ENCODE data around the gene KCNAB2.

KCNAB2 gene

DNA sequence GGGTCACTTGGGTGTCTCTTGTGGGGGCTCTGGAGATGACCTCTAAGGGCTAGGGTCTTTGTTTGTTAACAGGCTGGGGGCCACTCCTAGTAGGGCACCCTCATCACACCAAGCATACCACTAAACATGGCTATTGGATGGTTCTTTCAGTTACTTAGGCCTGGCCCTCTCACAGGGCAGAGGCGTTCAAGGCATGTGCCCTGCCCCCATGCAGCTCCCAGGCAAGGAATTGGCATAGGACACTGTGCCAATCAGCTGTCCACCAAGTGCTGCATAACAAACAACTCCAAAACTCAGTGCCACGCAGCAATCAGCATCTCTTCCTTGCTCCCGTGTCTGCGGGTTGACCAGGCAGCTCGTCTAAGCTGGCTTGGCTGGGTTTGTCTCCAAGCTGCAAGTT, 2.1 kb upstream of the KCNAB2 start:
- Histone ChIP-seq H3K27me3 (ENCODE audit: control insufficient read depth, insufficient read depth, low read length) (no peaks in the 10 kb centered on the region), H2AFZ (no peak overlapping the region), H3K4me1 (no peaks in the 10 kb centered on the region), H3K27ac (no peak overlapping the region), H3K9me3 (ENCODE audit: control insufficient read depth, low read length) (no peaks in the 10 kb centered on the region), H3K4me2 (ENCODE audit: low read length) (no peak overlapping the region), H3K4me3 (ENCODE audit: low read depth, low read length) (no peak overlapping the region), H3K36me3 (ENCODE audit: control insufficient read depth, insufficient read depth, low read length) (no peaks in the 10 kb centered on the region), H3K9ac (no peak overlapping the region), H3K79me2 (no peaks in the 10 kb centered on the region)
- TF ChIP-seq, protein P1, sequence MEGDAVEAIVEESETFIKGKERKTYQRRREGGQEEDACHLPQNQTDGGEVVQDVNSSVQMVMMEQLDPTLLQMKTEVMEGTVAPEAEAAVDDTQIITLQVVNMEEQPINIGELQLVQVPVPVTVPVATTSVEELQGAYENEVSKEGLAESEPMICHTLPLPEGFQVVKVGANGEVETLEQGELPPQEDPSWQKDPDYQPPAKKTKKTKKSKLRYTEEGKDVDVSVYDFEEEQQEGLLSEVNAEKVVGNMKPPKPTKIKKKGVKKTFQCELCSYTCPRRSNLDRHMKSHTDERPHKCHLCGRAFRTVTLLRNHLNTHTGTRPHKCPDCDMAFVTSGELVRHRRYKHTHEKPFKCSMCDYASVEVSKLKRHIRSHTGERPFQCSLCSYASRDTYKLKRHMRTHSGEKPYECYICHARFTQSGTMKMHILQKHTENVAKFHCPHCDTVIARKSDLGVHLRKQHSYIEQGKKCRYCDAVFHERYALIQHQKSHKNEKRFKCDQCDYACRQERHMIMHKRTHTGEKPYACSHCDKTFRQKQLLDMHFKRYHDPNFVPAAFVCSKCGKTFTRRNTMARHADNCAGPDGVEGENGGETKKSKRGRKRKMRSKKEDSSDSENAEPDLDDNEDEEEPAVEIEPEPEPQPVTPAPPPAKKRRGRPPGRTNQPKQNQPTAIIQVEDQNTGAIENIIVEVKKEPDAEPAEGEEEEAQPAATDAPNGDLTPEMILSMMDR (IDR thresholded peaks at IDR 0.05) = no peak

DNA sequence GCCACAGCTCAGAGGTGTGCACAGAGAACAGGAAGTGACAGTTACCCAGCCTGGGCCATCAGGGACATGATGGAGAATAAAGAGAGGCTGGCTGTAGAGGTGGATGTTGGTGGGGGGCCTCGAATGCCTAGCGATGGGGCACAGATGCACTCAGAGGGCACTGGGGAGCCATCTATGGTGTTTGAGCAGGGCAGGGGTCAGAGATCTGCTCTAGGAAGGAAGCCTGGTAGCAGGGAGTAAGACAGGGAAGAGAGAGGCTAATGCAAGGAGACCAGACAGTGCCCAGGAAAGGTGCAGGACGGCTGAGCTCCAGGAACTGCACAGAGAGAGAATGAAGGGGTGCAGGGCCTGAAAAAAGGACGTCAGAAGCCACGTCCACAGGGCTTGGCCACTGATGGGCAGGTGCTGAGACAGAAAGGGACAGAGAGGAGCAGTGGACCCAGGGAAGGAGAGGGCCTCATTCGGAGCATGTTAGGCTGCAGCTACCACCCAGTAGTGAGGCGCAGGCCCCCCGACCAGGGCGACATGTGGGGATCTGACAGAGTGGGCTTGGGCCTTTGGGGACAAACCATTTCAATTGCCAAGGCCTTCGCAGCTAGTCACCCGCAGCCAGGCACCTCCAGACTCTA, 1.1 kb upstream of the KCNAB2 start:
- H3K27me3 ChIP-seq (ENCODE audit: control insufficient read depth, insufficient read depth, low read length) = no peaks in the 10 kb centered on the region
- no peak overlapping the region for H2AFZ ChIP-seq
- no peaks in the 10 kb centered on the region for H3K36me3 ChIP-seq (ENCODE audit: control insufficient read depth, insufficient read depth, low read length)
- H3K4me3 ChIP-seq (ENCODE audit: low read depth, low read length) = no peak overlapping the region
- no peaks in the 10 kb centered on the region for H3K79me2 ChIP-seq
- no peak overlapping the region for H3K27ac ChIP-seq
- TF ChIP-seq, protein P1 (IDR thresholded peaks at IDR 0.05) = no peak
- H3K9me3 ChIP-seq (ENCODE audit: control insufficient read depth, low read length) = no peaks in the 10 kb centered on the region
- H3K4me1 ChIP-seq = no peaks in the 10 kb centered on the region
- H3K4me2 ChIP-seq (ENCODE audit: low read length) = no peak overlapping the region
- no peak overlapping the region for H3K9ac ChIP-seq

DNA sequence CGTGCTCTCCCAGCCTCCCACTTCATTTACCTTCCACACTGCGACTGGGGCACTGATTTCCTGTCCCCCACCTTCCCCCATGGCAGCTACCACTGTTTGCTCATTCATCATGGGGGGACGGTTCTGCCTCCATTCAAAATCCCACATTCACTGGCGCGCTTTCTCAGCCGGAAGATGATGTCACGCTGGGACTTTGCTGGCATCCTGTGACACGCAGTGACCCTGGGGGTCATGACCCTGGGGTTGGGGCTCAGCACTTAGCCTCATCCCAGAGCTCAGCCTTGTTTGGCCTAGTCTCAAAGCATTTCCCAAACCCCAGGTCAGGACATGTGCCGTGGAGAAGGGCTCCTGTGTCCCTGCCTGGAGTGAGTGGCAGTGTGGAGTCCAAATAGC, 582 bp upstream of the KCNAB2 start:
- no peaks in the 10 kb centered on the region for H3K79me2 ChIP-seq
- TF ChIP-seq, protein P1 (IDR thresholded peaks at IDR 0.05) = no peak
- H3K36me3 ChIP-seq (ENCODE audit: control insufficient read depth, insufficient read depth, low read length) = no peaks in the 10 kb centered on the region
- H3K4me1 ChIP-seq = no peaks in the 10 kb centered on the region
- no peaks in the 10 kb centered on the region for H3K9me3 ChIP-seq (ENCODE audit: control insufficient read depth, low read length)
- no peak overlapping the region for H3K4me2 ChIP-seq (ENCODE audit: low read length)
- no peaks in the 10 kb centered on the region for H3K27me3 ChIP-seq (ENCODE audit: control insufficient read depth, insufficient read depth, low read length)
- no peak overlapping the region for H3K4me3 ChIP-seq (ENCODE audit: low read depth, low read length)
- no peak overlapping the region for H3K9ac ChIP-seq
- no peak overlapping the region for H2AFZ ChIP-seq
- no peak overlapping the region for H3K27ac ChIP-seq

DNA sequence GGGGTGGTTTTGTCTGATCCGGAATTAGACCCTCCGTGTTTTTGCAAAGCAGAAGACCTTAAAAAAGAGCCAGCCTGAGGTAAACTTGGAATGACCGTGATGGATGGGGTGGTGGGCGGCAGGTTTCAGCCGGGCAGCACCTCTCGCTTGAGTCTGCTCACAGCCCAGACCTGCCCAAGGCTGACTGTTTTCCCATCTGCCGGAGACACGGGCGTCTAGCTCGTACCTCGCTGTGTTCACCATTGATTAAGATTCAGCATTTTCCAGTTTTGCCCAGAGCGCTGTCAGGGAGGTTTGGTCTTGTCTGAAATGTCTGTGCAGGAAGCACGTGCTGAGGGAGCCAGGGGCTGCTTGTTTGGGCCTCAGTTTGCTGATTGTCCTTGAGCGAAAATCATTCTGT, 591 bp downstream of the KCNAB2 start:
- no peak overlapping the region for H2AFZ ChIP-seq
- no peaks in the 10 kb centered on the region for H3K36me3 ChIP-seq (ENCODE audit: control insufficient read depth, insufficient read depth, low read length)
- H3K9ac ChIP-seq = no peak overlapping the region
- no peak overlapping the region for H3K27ac ChIP-seq
- H3K27me3 ChIP-seq (ENCODE audit: control insufficient read depth, insufficient read depth, low read length) = no peaks in the 10 kb centered on the region
- no peak overlapping the region for H3K4me3 ChIP-seq (ENCODE audit: low read depth, low read length)
- H3K9me3 ChIP-seq (ENCODE audit: control insufficient read depth, low read length) = no peaks in the 10 kb centered on the region
- no peak overlapping the region for H3K4me2 ChIP-seq (ENCODE audit: low read length)
- no peaks in the 10 kb centered on the region for H3K79me2 ChIP-seq
- no peaks in the 10 kb centered on the region for H3K4me1 ChIP-seq
- TF ChIP-seq, protein P1 (IDR thresholded peaks at IDR 0.05) = no peak

DNA sequence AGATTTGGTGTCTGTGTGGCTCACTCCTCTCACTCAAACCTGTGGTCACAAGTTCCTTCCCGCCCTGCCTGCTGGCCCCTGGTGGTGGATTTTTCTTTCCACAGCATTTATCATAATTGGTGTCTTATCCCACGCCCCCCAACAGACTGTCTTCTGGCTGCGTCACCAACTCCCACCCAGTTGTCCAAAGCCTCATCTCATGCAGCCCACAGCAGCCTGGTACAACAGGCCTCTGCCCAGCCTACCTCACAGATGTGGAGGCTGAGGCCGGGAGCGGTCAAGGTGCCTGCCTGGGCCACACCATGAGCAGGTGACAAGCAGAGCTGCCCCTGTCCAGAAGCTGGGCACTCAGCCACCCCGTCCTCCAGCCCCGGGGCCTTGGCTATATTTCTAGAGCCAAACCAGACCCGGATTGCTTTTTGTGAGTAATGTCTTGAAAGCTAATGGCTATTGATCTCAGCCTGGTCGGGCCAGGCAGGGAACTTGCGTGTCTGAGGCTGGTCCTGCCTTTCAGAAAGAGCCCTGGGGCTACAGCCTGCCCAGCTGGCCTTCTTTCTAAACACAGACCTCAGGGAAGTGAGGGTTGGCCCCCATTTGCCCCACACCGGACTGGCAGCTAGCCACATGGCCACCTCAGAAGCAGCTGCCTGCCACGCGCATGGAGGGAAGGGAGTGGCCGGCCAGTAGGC, 2.6 kb downstream of the KCNAB2 start:
- no peak overlapping the region for H3K4me2 ChIP-seq (ENCODE audit: low read length)
- no peaks in the 10 kb centered on the region for H3K27me3 ChIP-seq (ENCODE audit: control insufficient read depth, insufficient read depth, low read length)
- TF ChIP-seq, protein P1 (IDR thresholded peaks at IDR 0.05) = no peak
- H3K36me3 ChIP-seq (ENCODE audit: control insufficient read depth, insufficient read depth, low read length) = no peaks in the 10 kb centered on the region
- H3K79me2 ChIP-seq = no peaks in the 10 kb centered on the region
- no peak overlapping the region for H3K27ac ChIP-seq
- H3K9me3 ChIP-seq (ENCODE audit: control insufficient read depth, low read length) = no peaks in the 10 kb centered on the region
- H3K4me3 ChIP-seq (ENCODE audit: low read depth, low read length) = no peak overlapping the region
- H3K9ac ChIP-seq = no peak overlapping the region
- no peak overlapping the region for H2AFZ ChIP-seq
- H3K4me1 ChIP-seq = no peaks in the 10 kb centered on the region

Data from parathyroid adenoma (tissue), 2 donors.